Activated naive CD4-positive, alpha-beta T cell treated with anti-CD3 and anti-CD28 coated beads, Interleukin-2, amount 50 U/mL, for 24 hours (primary cell): ENCODE results near the gene PDE3A.

Experiments
- H3K27ac Mint-ChIP-seq: one replicate; pipeline ENCODE4 v1.8.0; 2021; ENCODE audit warnings: mild to moderate bottlenecking, mixed read lengths
- H3K27me3 Mint-ChIP-seq: one replicate; pipeline ENCODE4 v1.8.0; 2021; ENCODE audit warnings: mixed read lengths
- H3K36me3 Mint-ChIP-seq: one replicate; pipeline ENCODE4 v1.8.0; 2021; ENCODE audit warnings: mixed read lengths
- H3K4me1 Mint-ChIP-seq: one replicate; pipeline ENCODE4 v1.8.0; 2021; ENCODE audit warnings: mixed read lengths
- H3K4me3 Mint-ChIP-seq: one replicate; pipeline ENCODE4 v1.8.0; 2021; ENCODE audit warnings: mild to moderate bottlenecking, mixed read lengths
- H3K9me3 Mint-ChIP-seq: one replicate; pipeline ENCODE4 v1.8.0; 2021; ENCODE audit warnings: mixed read lengths

PDE3A gene

GRCh38 chr12:20477255-20477654 lies 108.9 kb downstream of the PDE3A start:
- no peaks in the 10 kb centered on the region for H3K36me3 Mint-ChIP-seq
- no peaks in the 10 kb centered on the region for H3K27me3 Mint-ChIP-seq
- H3K4me1 Mint-ChIP-seq: no peaks in the 10 kb centered on the region
- no peak overlapping the region for H3K27ac Mint-ChIP-seq
- H3K9me3 Mint-ChIP-seq: no peaks in the 10 kb centered on the region
- no peak overlapping the region for H3K4me3 Mint-ChIP-seq

- no peak overlapping the region for H3K27ac Mint-ChIP-seq
- no peaks in the 10 kb centered on the region for H3K9me3 Mint-ChIP-seq
- H3K4me3 Mint-ChIP-seq: no peak overlapping the region
- no peaks in the 10 kb centered on the region for H3K36me3 Mint-ChIP-seq
- H3K4me1 Mint-ChIP-seq: no peaks in the 10 kb centered on the region
- no peaks in the 10 kb centered on the region for H3K27me3 Mint-ChIP-seq
These were observed 109.3 kb downstream of the PDE3A start for GRCh38 chr12:20477672-20478071.

- Mint-ChIP-seq H3K27me3 (no peaks in the 10 kb centered on the region), H3K27ac (no peak overlapping the region), H3K4me3 (no peak overlapping the region), H3K4me1 (no peaks in the 10 kb centered on the region), H3K9me3 (no peaks in the 10 kb centered on the region), H3K36me3 (no peaks in the 10 kb centered on the region)
These were observed 114.2 kb downstream of the PDE3A start for GRCh38 chr12:20482491-20483054.

- Mint-ChIP-seq H3K4me1 (no peaks in the 10 kb centered on the region), H3K27ac (no peak overlapping the region)
These were observed 115.4 kb downstream of the PDE3A start for GRCh38 chr12:20483776-20484175.

GRCh38 chr12:20486233-20486632 lies 117.9 kb downstream of the PDE3A start:
- no peaks in the 10 kb centered on the region for H3K9me3 Mint-ChIP-seq
- no peak overlapping the region for H3K4me3 Mint-ChIP-seq
- H3K4me1 Mint-ChIP-seq: no peaks in the 10 kb centered on the region
- no peak overlapping the region for H3K27ac Mint-ChIP-seq
- H3K36me3 Mint-ChIP-seq: no peaks in the 10 kb centered on the region
- no peaks in the 10 kb centered on the region for H3K27me3 Mint-ChIP-seq

More at GRCh38 chr12:20483776-20484175, 115.4 kb downstream of the PDE3A start:
- Mint-ChIP-seq H3K36me3 (no peaks in the 10 kb centered on the region), H3K9me3 (no peaks in the 10 kb centered on the region), H3K27me3 (no peaks in the 10 kb centered on the region), H3K4me3 (no peak overlapping the region)

- no peak overlapping the region for H3K4me3 Mint-ChIP-seq
- H3K27me3 Mint-ChIP-seq: no peaks in the 10 kb centered on the region
- no peaks in the 10 kb centered on the region for H3K4me1 Mint-ChIP-seq
- no peak overlapping the region for H3K27ac Mint-ChIP-seq
- H3K9me3 Mint-ChIP-seq: no peaks in the 10 kb centered on the region
- no peaks in the 10 kb centered on the region for H3K36me3 Mint-ChIP-seq
These were observed 119.2 kb downstream of the PDE3A start for GRCh38 chr12:20487519-20487918.

GRCh38 chr12:20489645-20490044 lies 121.3 kb downstream of the PDE3A start:
- Mint-ChIP-seq H3K9me3 (no peaks in the 10 kb centered on the region), H3K4me3 (no peak overlapping the region), H3K27me3 (no peaks in the 10 kb centered on the region), H3K36me3 (no peaks in the 10 kb centered on the region), H3K27ac (no peak overlapping the region), H3K4me1 (no peaks in the 10 kb centered on the region)

- Mint-ChIP-seq H3K9me3 (no peaks in the 10 kb centered on the region), H3K4me3 (no peak overlapping the region), H3K27me3 (no peaks in the 10 kb centered on the region), H3K27ac (no peak overlapping the region), H3K4me1 (no peaks in the 10 kb centered on the region), H3K36me3 (no peaks in the 10 kb centered on the region)
These were observed 121.9 kb downstream of the PDE3A start for GRCh38 chr12:20490213-20490612.

- no peak overlapping the region for H3K4me3 Mint-ChIP-seq
- no peaks in the 10 kb centered on the region for H3K4me1 Mint-ChIP-seq
- no peak overlapping the region for H3K27ac Mint-ChIP-seq
- no peaks in the 10 kb centered on the region for H3K27me3 Mint-ChIP-seq
- no peaks in the 10 kb centered on the region for H3K36me3 Mint-ChIP-seq
- H3K9me3 Mint-ChIP-seq: no peaks in the 10 kb centered on the region
These were observed 123.0 kb downstream of the PDE3A start for GRCh38 chr12:20491290-20491689.

GRCh38 chr12:20492251-20492760 lies 124.0 kb downstream of the PDE3A start:
- no peaks in the 10 kb centered on the region for H3K9me3 Mint-ChIP-seq
- H3K4me3 Mint-ChIP-seq: no peak overlapping the region
- H3K27me3 Mint-ChIP-seq: no peaks in the 10 kb centered on the region
- H3K36me3 Mint-ChIP-seq: no peaks in the 10 kb centered on the region
- H3K4me1 Mint-ChIP-seq: no peaks in the 10 kb centered on the region
- peak overlapping the region; percentile 2 for H3K27ac Mint-ChIP-seq

- Mint-ChIP-seq H3K27ac (no peak overlapping the region), H3K4me1 (no peaks in the 10 kb centered on the region), H3K9me3 (no peaks in the 10 kb centered on the region), H3K27me3 (no peaks in the 10 kb centered on the region), H3K4me3 (no peak overlapping the region), H3K36me3 (no peaks in the 10 kb centered on the region)
These were observed 125.6 kb downstream of the PDE3A start for GRCh38 chr12:20493934-20494333.

- H3K36me3 Mint-ChIP-seq: no peaks in the 10 kb centered on the region
- H3K27ac Mint-ChIP-seq: no peak overlapping the region
- H3K9me3 Mint-ChIP-seq: no peaks in the 10 kb centered on the region
- H3K27me3 Mint-ChIP-seq: no peaks in the 10 kb centered on the region
- no peaks in the 10 kb centered on the region for H3K4me1 Mint-ChIP-seq
- H3K4me3 Mint-ChIP-seq: no peak overlapping the region
These were observed 126.5 kb downstream of the PDE3A start for GRCh38 chr12:20494851-20495250.

- H3K27ac Mint-ChIP-seq: no peak overlapping the region
These were observed 127.7 kb downstream of the PDE3A start for GRCh38 chr12:20495997-20496396.

GRCh38 chr12:20497707-20498106 lies 129.4 kb downstream of the PDE3A start:
- Mint-ChIP-seq H3K4me3 (no peak overlapping the region), H3K27me3 (no peaks in the 10 kb centered on the region), H3K36me3 (no peaks in the 10 kb centered on the region), H3K27ac (no peak overlapping the region), H3K4me1 (no peaks in the 10 kb centered on the region), H3K9me3 (no peaks in the 10 kb centered on the region)

More at GRCh38 chr12:20495997-20496396, 127.7 kb downstream of the PDE3A start:
- no peaks in the 10 kb centered on the region for H3K4me1 Mint-ChIP-seq
- H3K27me3 Mint-ChIP-seq: no peaks in the 10 kb centered on the region
- H3K4me3 Mint-ChIP-seq: no peak overlapping the region
- H3K9me3 Mint-ChIP-seq: no peaks in the 10 kb centered on the region
- no peaks in the 10 kb centered on the region for H3K36me3 Mint-ChIP-seq

- Mint-ChIP-seq H3K9me3 (no peaks in the 10 kb centered on the region), H3K27ac (no peak overlapping the region), H3K4me1 (no peaks in the 10 kb centered on the region)
These were observed 133.6 kb downstream of the PDE3A start for GRCh38 chr12:20501958-20502357.

GRCh38 chr12:20503858-20504257 lies 135.5 kb downstream of the PDE3A start:
- Mint-ChIP-seq H3K27ac (no peak overlapping the region), H3K4me3 (no peak overlapping the region), H3K27me3 (no peaks in the 10 kb centered on the region), H3K36me3 (no peaks in the 10 kb centered on the region), H3K9me3 (no peaks in the 10 kb centered on the region), H3K4me1 (no peaks in the 10 kb centered on the region)

More at GRCh38 chr12:20501958-20502357, 133.6 kb downstream of the PDE3A start:
- no peaks in the 10 kb centered on the region for H3K27me3 Mint-ChIP-seq
- no peaks in the 10 kb centered on the region for H3K36me3 Mint-ChIP-seq
- H3K4me3 Mint-ChIP-seq: no peak overlapping the region

- Mint-ChIP-seq H3K9me3 (no peaks in the 10 kb centered on the region), H3K27ac (no peak overlapping the region), H3K27me3 (no peaks in the 10 kb centered on the region), H3K36me3 (no peaks in the 10 kb centered on the region), H3K4me1 (no peaks in the 10 kb centered on the region), H3K4me3 (no peak overlapping the region)
These were observed 136.7 kb downstream of the PDE3A start for GRCh38 chr12:20505056-20505455.
